K562 (cell line): ENCODE results near the gene FAR2. TPM values are rescaled to one million over a fixed set of nuclear protein-coding genes. Genes with fewer than 3 reads are reported as not detected.

Experiments
- ATAC-seq: fragments of 200-7000 bp; cut with Tn5 transposase; 3 replicates; pipeline ENCODE4 v1.9.1; 2020; ENCODE audit warnings: moderate library complexity
- BruUV-seq: library from RNA; stranded (reverse); fragments of 400-500 nt; replicated peaks from 2 replicates; lab custom pipeline; 2021; lab: Mats Ljungman, UMichigan
- CTCF ChIA-PET: fragments of 300-600 bp; formaldehyde crosslinking; extraction: SDS; loops from one replicate; lab custom pipeline; 2021; ENCODE audit warnings: low intra/inter-chr PET ratio; lab: Yijun Ruan, JAX
- POLR2A ChIA-PET: fragments of 300-600, 350-650 bp; sonication (Branson Sonifier 250); formaldehyde crosslinking; extraction: SDS; loops from one replicate; lab custom pipeline; 2021; ENCODE audit warnings: antibody characterized with exemption, inconsistent platforms; lab: Yijun Ruan, JAX
- DNase-seq, 4 experiments: peaks; one replicate each; pipeline versions ENCODE4 v3.0.0 to v3.0.0-alpha.2; 2011 to 2018; ENCODE audit warnings: low spot score in 3 of 4, mixed read lengths in 3 of 4; ENCODE audit errors: extremely low read depth in 1 of 4
- FAIRE-seq: peaks from 2 replicates; lab custom pipeline; 2011; peaks lifted over from hg19 to GRCh38; lab: Jason Lieb, UNC
- H2AFZ ChIP-seq: 2 replicates; pipeline ENCODE4 v1.6.0; 2011; ENCODE audit warnings: low read depth, low read length, control low read depth, inconsistent platforms
- H3K27ac ChIP-seq: fragments of 200-600 bp; 3 replicates; pipeline ENCODE4 v1.8.0; 2011; ENCODE audit warnings: low read depth, mild to moderate bottlenecking, control low read depth, inconsistent platforms, low read length, moderate library complexity, mixed read lengths; ENCODE audit errors: extremely low read depth
- H3K27me3 ChIP-seq, 2 experiments: fragments of 300-600 bp in 1 of 2; 2 replicates in 1 of 2; 3 replicates in 1 of 2; pipeline versions ENCODE4 v1.6.0 to v1.8.0; 2011; ENCODE audit warnings: inconsistent platforms in 2 of 2, low read length in 2 of 2, mild to moderate bottlenecking in 1 of 2, mixed read lengths in 1 of 2, moderate library complexity in 1 of 2; ENCODE audit not compliant: control insufficient read depth in 2 of 2, insufficient read depth in 2 of 2
- H3K36me3 ChIP-seq: fragments of 300-600 bp; 3 replicates; pipeline ENCODE4 v1.8.0; 2011; ENCODE audit warnings: mild to moderate bottlenecking, low read length, inconsistent platforms; ENCODE audit not compliant: control insufficient read depth, insufficient read depth
- H3K4me1 ChIP-seq, 2 experiments: fragments of 200-600 bp in 1 of 2; replicated peaks in 1 of 2; 2 replicates in 1 of 2; 3 replicates in 1 of 2; pipeline versions ENCODE4 v1.5.1 to v1.8.0; 2011; ENCODE audit warnings: inconsistent platforms in 2 of 2, low read length in 2 of 2, mild to moderate bottlenecking in 1 of 2, mixed read lengths in 1 of 2, moderate library complexity in 1 of 2; ENCODE audit not compliant: control insufficient read depth in 2 of 2, insufficient read depth in 2 of 2
- H3K4me2 ChIP-seq: 2 replicates; pipeline ENCODE4 v1.6.1; 2011; ENCODE audit warnings: low read length, control low read depth, inconsistent platforms, mixed read lengths; ENCODE audit not compliant: insufficient read depth
- H3K4me3 ChIP-seq: fragments of 200-600 bp; sonication (generic), shearing (Covaris generic); 2 replicates; pipeline ENCODE4 v1.5.1; 2016; ENCODE audit warnings: control low read depth, inconsistent platforms
- H3K79me2 ChIP-seq: fragments of 200-600 bp; 3 replicates; pipeline ENCODE4 v1.8.0; 2011; ENCODE audit warnings: low read length, inconsistent platforms; ENCODE audit not compliant: control insufficient read depth, insufficient read depth
- H3K9ac ChIP-seq, 2 experiments: 2 replicates each; pipeline versions ENCODE4 v1.6.0 to v1.6.1; 2011; ENCODE audit warnings: low read depth in 2 of 2, low read length in 2 of 2, control low read depth in 1 of 2, inconsistent platforms in 1 of 2, mild to moderate bottlenecking in 1 of 2, mixed read lengths in 1 of 2; ENCODE audit not compliant: insufficient read depth in 1 of 2
- H3K9me1 ChIP-seq: one replicate; pipeline ENCODE4 v1.6.0; 2011; ENCODE audit warnings: inconsistent platforms, mild to moderate bottlenecking, low read length, moderate library complexity; ENCODE audit not compliant: control insufficient read depth, insufficient read depth
- H3K9me3 ChIP-seq: replicated peaks from 2 replicates; pipeline ENCODE4 v1.5.1; 2011; ENCODE audit warnings: low read depth, low read length, inconsistent platforms; ENCODE audit not compliant: control insufficient read depth, insufficient read depth
- H4K20me1 ChIP-seq: replicated peaks from 2 replicates; pipeline ENCODE4 v1.6.1; 2011; ENCODE audit warnings: low read length, inconsistent platforms, mixed read lengths; ENCODE audit not compliant: control insufficient read depth, insufficient read depth
- CEBPB ChIP-seq: fragments of 450-650 bp; IDR thresholded peaks from 2 replicates; pipeline ENCODE4 v1.6.1; 2016; ENCODE audit warnings: missing genetic modification characterization, missing compliant biosample characterization
- CEBPZ ChIP-seq: fragments of 150-350 bp; IDR thresholded peaks from 2 replicates; pipeline ENCODE4 v1.6.1; 2014; ENCODE audit warnings: low read depth, mild to moderate bottlenecking, low read length, borderline replicate concordance
- ESRRB ChIP-seq: fragments of 250-450 bp; sonication (Bioruptor Pico); IDR thresholded peaks from 2 replicates; pipeline ENCODE4 v1.5.0; 2020; ENCODE audit warnings: mild to moderate bottlenecking, moderate library complexity, borderline replicate concordance
- MAZ ChIP-seq, 2 experiments: fragments of 450-650 bp in 1 of 2; sonication (generic) in 1 of 2; formaldehyde crosslinking; IDR thresholded peaks in 1 of 2; conservative IDR thresholded peaks in 1 of 2; 2 replicates each; pipeline versions ENCODE4 v1.4.0 to v1.5.0; 2020; ENCODE audit warnings: mild to moderate bottlenecking in 1 of 2, missing genetic modification reagents in 1 of 2
- MEIS2 ChIP-seq: fragments of 450-650 bp; IDR thresholded peaks from 2 replicates; pipeline ENCODE4 v1.6.1; 2014; ENCODE audit warnings: mild to moderate bottlenecking; ENCODE audit not compliant: partially characterized antibody
- NR2C2 ChIP-seq, 2 experiments: fragments of 200-800 bp in 1 of 2; sonication (Bioruptor generic) in 1 of 2; sonication (generic) in 1 of 2; formaldehyde crosslinking in 1 of 2; IDR thresholded peaks; 2 replicates each; pipeline versions ENCODE4 v1.6.1 to v1.8.0; 2016 to 2022; ENCODE audit warnings: mild to moderate bottlenecking in 1 of 2, missing compliant biosample characterization in 1 of 2, missing genetic modification characterization in 1 of 2, missing genetic modification reagents in 1 of 2
- ZC3H11A ChIP-seq: IDR thresholded peaks from 2 replicates; pipeline ENCODE4 v1.6.1; 2012; ENCODE audit warnings: low read depth, low read length, improper control_type of control experiment
- WGBS: fragments of 100-300 bp; shearing (Covaris generic); methylation state at CpG from one replicate; pipeline ENCODE4 v1.1.6; 2016; ENCODE audit warnings: low coverage, mixed read lengths; ENCODE audit not compliant: insufficient coverage; ENCODE audit errors: missing lambda C conversion rate; 5-methylcytosine and 5-hydroxymethylcytosine counted together
- in situ Hi-C: fragments of 300-500 bp; cut with MboI; formaldehyde crosslinking; loops from 4 replicates; pipeline ENCODE4 v1.15.0; 2018; ENCODE audit warnings: inconsistent platforms, mixed read lengths
- intact Hi-C: fragments of 100-400 bp; cut with micrococcal nuclease; formaldehyde crosslinking; loops from 2 replicates; pipeline ENCODE4 v1.14.2; 2022
- polyA plus RNA-seq, 8 experiments: library from polyadenylated mRNA; depleted of rRNA in 4 of 8; stranded (reverse) in 5 of 8; unstranded in 3 of 8; fragments of >200 nt; fragmentation: Nextera tagmentation in 2 of 8; fragmentation: Illumina TruSeq in 1 of 8; extraction: Ambion mirVana in 2 of 8; extraction: Trizol in 1 of 8; gene quantifications; 2 replicates each; pipeline versions ENCODE4 v1.2.1 to v1.2.3, GENCODE V29; 2011 to 2014; ENCODE audit warnings: inconsistent platforms in 1 of 8, missing spikeins in 1 of 8
- total RNA-seq, 7 experiments: library from RNA; depleted of rRNA in 6 of 7; stranded (reverse); fragments of >200 nt in 6 of 7; fragmentation: Illumina TruSeq in 2 of 7; extraction: Trizol in 2 of 7; gene quantifications; 2 replicates each; pipeline versions ENCODE4 v1.2.1 to v1.2.3, GENCODE V29; 2011 to 2021; ENCODE audit warnings: low replicate concordance in 1 of 7

FAR2 gene
- total and polyA plus RNA-seq, 9 of the 15 experiments (the other 6 are each of a cell fraction or from before 2014, with no cell fraction given): 5.0 to 13.4 (median 8.5) TPM

DNA sequence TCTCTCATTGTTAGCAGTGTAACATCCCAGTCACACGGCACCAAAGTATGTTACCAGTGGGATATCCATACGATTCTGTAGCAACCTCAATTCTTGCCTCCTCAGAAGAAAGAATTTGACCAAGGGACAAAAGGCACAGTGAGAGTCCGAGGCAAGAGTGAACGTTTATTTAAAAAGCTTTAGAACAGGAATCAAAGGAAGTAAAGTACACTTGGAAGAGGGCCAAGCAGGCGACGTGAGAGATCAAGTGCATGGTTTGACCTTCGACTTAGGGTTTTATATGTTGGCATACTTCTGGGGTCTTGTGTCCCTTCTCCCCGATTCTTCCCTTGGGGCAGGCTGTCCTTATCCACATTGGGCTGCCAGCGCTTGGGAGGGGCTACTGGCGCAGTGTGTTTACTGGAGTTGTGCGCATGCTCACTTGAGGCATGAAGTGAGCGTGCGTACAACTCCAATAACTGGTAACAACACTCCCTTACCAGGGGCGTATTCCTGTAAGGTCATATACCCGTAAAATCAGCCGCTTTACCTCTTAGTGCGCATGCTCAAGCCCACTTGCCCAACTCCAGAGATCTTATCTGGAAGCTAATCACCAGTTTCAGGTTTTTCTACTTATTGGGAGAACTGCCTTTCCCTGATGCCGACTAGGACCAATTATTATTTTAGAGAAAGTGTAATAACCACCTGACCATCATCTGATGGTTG, 71.7 kb downstream of the FAR2 start:
- intact Hi-C loops: no loop called here
- peak; percentile 40 for TF ChIP-seq MEIS2
- 0 out of 4 replicates have a peak, but pooled peaks have one; percentile 26 to 35 for TF ChIP-seq MAZ (CRISPR knock-in tag; conservative IDR thresholded peaks at IDR 0.05 in 1 of 2, IDR thresholded peaks at IDR 0.05 in 1 of 2)
- TF ChIP-seq ESRRB (CRISPR knock-in tag): no peak
- TF ChIP-seq CEBPZ: no peak
- TF ChIP-seq ZC3H11A: no peak
- TF ChIP-seq CEBPB (tag): peak; percentile 89
- TF ChIP-seq NR2C2 (CRISPR knock-in tag; IDR thresholded peaks at IDR 0.05): no peak
- peak; percentile 48; the same call in 1 of the 2 replicates for TF ChIP-seq NR2C2 (tag; IDR thresholded peaks at IDR 0.05)

More for the DNA sequence above, 71.7 kb downstream of the FAR2 start:
- POLR2A ChIA-PET: interaction anchor here (1.2 to 1.3 kb wide), 2 partner anchors 9 to 11 kb away, joined by 3 read pairs; no protein-coding TSS in a partner anchor
- DNase-seq (peak; percentile 28 to 76 (median 48)), FAIRE-seq (peak; percentile 87), ATAC-seq (peak; percentile 95)
- no TSS peak for BruUV-seq
- H3K4me1 ChIP-seq: no peaks in the 10 kb centered on the region
- H3K9me1 ChIP-seq: no peaks in the 10 kb centered on the region
- H3K4me2 ChIP-seq: peak overlapping the region; percentile 82
- no peaks in the 10 kb centered on the region for H3K79me2 ChIP-seq
- peak overlapping the region; percentile 86 for H2AFZ ChIP-seq
- no peaks in the 10 kb centered on the region for H3K36me3 ChIP-seq
- peak overlapping the region; percentile 21 for H3K4me3 ChIP-seq
- no peaks in the 10 kb centered on the region for H3K9me3 ChIP-seq
- 0 out of 4 replicates have a peak overlapping the region, but pooled peaks of 1 of the 2 experiments have one; percentile 20 for H3K9ac ChIP-seq
- no peaks in the 10 kb centered on the region for H3K27me3 ChIP-seq
- CTCF ChIA-PET: no interaction called here
- 0 out of 3 replicates have a peak overlapping the region, but pooled peaks have one; percentile 20 for H3K27ac ChIP-seq
- no peaks in the 10 kb centered on the region for H4K20me1 ChIP-seq
- 20% methylated on average over 18 of the region's 18 CpGs for WGBS
- in situ Hi-C loops: no loop called here
